Liver (tissue), 9 donors: ENCODE results near the gene NYAP2. TPM values are rescaled to one million over a fixed set of nuclear protein-coding genes. Genes with fewer than 3 reads are reported as not detected.

Source experiments
- DNase-seq: peaks from one replicate; pipeline ENCODE4 v3.0.0-alpha.2; 2017; ENCODE audit warnings: low spot score
- H3K27ac ChIP-seq, 2 donors: one replicate each; pipeline ENCODE4 v1.7.0; 2013; ENCODE audit warnings: inconsistent platforms in 2 of 2, low read length in 2 of 2, control low read depth in 1 of 2, low read depth in 1 of 2, mild to moderate bottlenecking in 1 of 2
- H3K27me3 ChIP-seq, 4 donors: one replicate each; pipeline versions ENCODE4 v1.6.1 to v1.7.0; 2013; ENCODE audit warnings: low read length in 3 of 4, inconsistent platforms in 1 of 4, mild to moderate bottlenecking in 1 of 4, moderate library complexity in 1 of 4; ENCODE audit not compliant: control insufficient read depth in 4 of 4, insufficient read depth in 4 of 4
- H3K36me3 ChIP-seq, 4 donors: one replicate each; pipeline versions ENCODE4 v1.6.1 to v1.7.0; 2013; ENCODE audit warnings: low read length in 3 of 4, mild to moderate bottlenecking in 3 of 4, low read depth in 1 of 4, moderate library complexity in 1 of 4; ENCODE audit not compliant: control insufficient read depth in 4 of 4, insufficient read depth in 3 of 4
- H3K4me1 ChIP-seq, 4 donors: one replicate each; pipeline versions ENCODE4 v1.6.1 to v1.7.0; 2013; ENCODE audit warnings: low read length in 3 of 4, mild to moderate bottlenecking in 3 of 4, moderate library complexity in 1 of 4; ENCODE audit not compliant: control insufficient read depth in 4 of 4, insufficient read depth in 4 of 4
- H3K4me3 ChIP-seq, 3 donors: one replicate each; pipeline versions ENCODE4 v1.6.1 to v1.7.0; 2013; ENCODE audit warnings: low read length in 3 of 3, control low read depth in 1 of 3, low read depth in 1 of 3, mild to moderate bottlenecking in 1 of 3
- H3K9ac ChIP-seq, 2 donors: one replicate each; pipeline ENCODE4 v1.7.0; 2013; ENCODE audit warnings: low read length in 2 of 2, mild to moderate bottlenecking in 2 of 2, moderate library complexity in 2 of 2, control low read depth in 1 of 2, low read depth in 1 of 2
- H3K9me3 ChIP-seq, 4 donors: one replicate each; pipeline versions ENCODE4 v1.6.1 to v1.7.0; 2013; ENCODE audit warnings: low read length in 3 of 4; ENCODE audit not compliant: control insufficient read depth in 4 of 4
- ATF3 ChIP-seq: IDR thresholded peaks from 2 replicates; pipeline ENCODE4 v1.6.1; 2016; ENCODE audit warnings: antibody characterized with exemption
- CTCF ChIP-seq: fragments of 150-350 bp; IDR thresholded peaks from 2 replicates; pipeline ENCODE4 v1.5.1; 2017; ENCODE audit warnings: improper control_type of control experiment, low read depth, low read length; ENCODE audit not compliant: missing input control
- EGR1 ChIP-seq, 2 donors: IDR thresholded peaks; 2 replicates each; pipeline ENCODE4 v1.6.1; 2016 to 2018; ENCODE audit warnings: antibody characterized with exemption in 2 of 2, low read depth in 2 of 2
- FOXA1 ChIP-seq: IDR thresholded peaks from 2 replicates; pipeline ENCODE4 v1.6.1; 2016; ENCODE audit warnings: antibody characterized with exemption
- FOXA2 ChIP-seq: IDR thresholded peaks from 2 replicates; pipeline ENCODE4 v1.6.1; 2016; ENCODE audit warnings: antibody characterized with exemption
- GABPA ChIP-seq, 2 donors: IDR thresholded peaks in 1 of 2; conservative IDR thresholded peaks in 1 of 2; 2 replicates each; pipeline ENCODE4 v1.6.1; 2016; ENCODE audit warnings: antibody characterized with exemption in 2 of 2, mild to moderate bottlenecking in 1 of 2, moderate library complexity in 1 of 2
- HNF4A ChIP-seq, 2 donors: conservative IDR thresholded peaks; 2 replicates each; pipeline ENCODE4 v1.6.1; 2016; ENCODE audit warnings: antibody characterized with exemption in 2 of 2, mild to moderate bottlenecking in 2 of 2
- HNF4G ChIP-seq: IDR thresholded peaks from 2 replicates; pipeline ENCODE4 v1.6.1; 2016; ENCODE audit warnings: antibody characterized with exemption
- JUND ChIP-seq, 2 donors: IDR thresholded peaks; 2 replicates each; pipeline ENCODE4 v1.6.1; 2016; ENCODE audit warnings: antibody characterized with exemption in 2 of 2
- MAX ChIP-seq: IDR thresholded peaks from 2 replicates; pipeline ENCODE4 v1.6.1; 2016; ENCODE audit warnings: antibody characterized with exemption
- NR2F2 ChIP-seq: IDR thresholded peaks from 2 replicates; pipeline ENCODE4 v1.6.1; 2016; ENCODE audit warnings: antibody characterized with exemption
- RAD21 ChIP-seq, 2 donors: IDR thresholded peaks; 2 replicates each; pipeline ENCODE4 v1.6.1; 2016; ENCODE audit warnings: antibody characterized with exemption in 2 of 2, mild to moderate bottlenecking in 2 of 2
- REST ChIP-seq: IDR thresholded peaks from 2 replicates; pipeline ENCODE4 v1.6.1; 2016; ENCODE audit warnings: antibody characterized with exemption, mild to moderate bottlenecking
- RXRA ChIP-seq, 2 donors: IDR thresholded peaks; 2 replicates each; pipeline ENCODE4 v1.6.1; 2017 to 2018; ENCODE audit warnings: antibody characterized with exemption in 2 of 2, mild to moderate bottlenecking in 1 of 2
- SP1 ChIP-seq: IDR thresholded peaks from 2 replicates; pipeline ENCODE4 v1.6.1; 2018; ENCODE audit warnings: antibody characterized with exemption, mild to moderate bottlenecking
- YY1 ChIP-seq: IDR thresholded peaks from 2 replicates; pipeline ENCODE4 v1.6.1; 2016; ENCODE audit warnings: antibody characterized with exemption, mild to moderate bottlenecking
- ZBTB33 ChIP-seq: IDR thresholded peaks from 2 replicates; pipeline ENCODE4 v1.6.1; 2016; ENCODE audit warnings: antibody characterized with exemption
- WGBS: extraction: QIAGEN DNeasy Blood & Tissue Kit; methylation state at CpG from one replicate; pipeline ENCODE4 v1.1.7; 2013; 5-methylcytosine and 5-hydroxymethylcytosine counted together
- polyA plus RNA-seq, 2 donors: library from polyadenylated mRNA; stranded (reverse) in 1 of 2; unstranded in 1 of 2; fragments of 200-250 nt in 1 of 2; fragments of >200 nt in 1 of 2; fragmentation: Nextera tagmentation in 1 of 2; extraction: Ambion mirVana in 1 of 2; gene quantifications; one replicate each; pipeline versions ENCODE4 v1.2.1 to v1.2.3, GENCODE V29; 2013 to 2015
- total RNA-seq, 2 donors: library from RNA; depleted of rRNA; stranded (reverse); fragments of >200 nt; gene quantifications; one replicate each; pipeline ENCODE4 v1.2.3, GENCODE V29; 2014
- donor health status: healthy.
- donor health status: healthy.
- donor health status: healthy.
- donor health status: healthy.
- donor health status: healthy.

The NYAP2 gene
- total and polyA plus RNA-seq, 4 donors = not detected

- H3K4me3 ChIP-seq = no peak overlapping the region
- WGBS = 84% methylated on average over 4 of the region's 4 CpGs
- H3K9me3 ChIP-seq = peaks cover 0 to 7% (median 2%) of the 10 kb centered on the region in 4 donors
- H3K27me3 ChIP-seq = no peaks in the 10 kb centered on the region
- H3K36me3 ChIP-seq = no peaks in the 10 kb centered on the region
- no peak for DNase-seq
- H3K9ac ChIP-seq = no peak overlapping the region
- TF ChIP-seq YY1 (no peak), CTCF (no peak), EGR1 (IDR thresholded peaks at IDR 0.05; ENCODE audit: low read depth in 2 of 2) (no peak), JUND (IDR thresholded peaks at IDR 0.05) (no peak), MAX (no peak), ATF3 (no peak), RAD21 (IDR thresholded peaks at IDR 0.05) (no peak), HNF4A (conservative IDR thresholded peaks at IDR 0.05) (no peak), REST (no peak), NR2F2 (no peak), FOXA2 (no peak), GABPA (IDR thresholded peaks at IDR 0.05 in 1 of 2, conservative IDR thresholded peaks at IDR 0.05 in 1 of 2) (no peak), FOXA1 (no peak)
- H3K4me1 ChIP-seq = no peaks in the 10 kb centered on the region
- no peak overlapping the region for H3K27ac ChIP-seq
These were observed 201.4 kb downstream of the NYAP2 start for GRCh38 chr2:225600865-225601264.

- no peak overlapping the region for H3K27ac ChIP-seq
- H3K9me3 ChIP-seq = peaks cover 0 to 7% (median 2%) of the 10 kb centered on the region in 4 donors
- no peak overlapping the region for H3K9ac ChIP-seq
- no peaks in the 10 kb centered on the region for H3K36me3 ChIP-seq
- H3K4me3 ChIP-seq = no peak overlapping the region
- DNase-seq = no peak
- 70% methylated on average over 4 of the region's 4 CpGs for WGBS
- no peaks in the 10 kb centered on the region for H3K4me1 ChIP-seq
- H3K27me3 ChIP-seq = no peaks in the 10 kb centered on the region
- no peak for TF ChIP-seq ZBTB33
- TF ChIP-seq GABPA (IDR thresholded peaks at IDR 0.05 in 1 of 2, conservative IDR thresholded peaks at IDR 0.05 in 1 of 2) = no peak
- TF ChIP-seq FOXA2 = no peak
- TF ChIP-seq ATF3 = no peak
- no peak for TF ChIP-seq RAD21 (IDR thresholded peaks at IDR 0.05)
- no peak for TF ChIP-seq EGR1 (IDR thresholded peaks at IDR 0.05; ENCODE audit: low read depth in 2 of 2)
- no peak for TF ChIP-seq HNF4A (conservative IDR thresholded peaks at IDR 0.05)
- no peak for TF ChIP-seq YY1
- TF ChIP-seq FOXA1 = no peak
- TF ChIP-seq SP1 = no peak
- TF ChIP-seq REST = no peak
- no peak for TF ChIP-seq HNF4G
- no peak for TF ChIP-seq RXRA (IDR thresholded peaks at IDR 0.05)
- no peak for TF ChIP-seq CTCF
These were observed 202.7 kb downstream of the NYAP2 start for GRCh38 chr2:225602205-225602604.
